Gastroesophageal sphincter (tissue), 4 donors: ENCODE data around the gene GALNTL6. TPM values are rescaled to one million over a fixed set of nuclear protein-coding genes. Genes with fewer than 3 reads are reported as not detected.

Experiments used
- ATAC-seq: fragments of 150-250 bp; one replicate; pipeline ENCODE4 v1.9.1; 2016; ENCODE audit warnings: mild to moderate bottlenecking, moderate library complexity
- H3K27ac ChIP-seq, 4 donors: fragments of 200-600 bp; sonication (generic) in 3 of 4; 1 replicate in 3 of 4; 2 replicates in 1 of 4; pipeline ENCODE4 v1.5.1; 2016 to 2019
- H3K27me3 ChIP-seq: fragments of 200-600 bp; sonication (generic); one replicate; pipeline ENCODE4 v1.5.1; 2019
- H3K36me3 ChIP-seq, 2 donors: fragments of 200-600 bp; sonication (generic); one replicate each; pipeline ENCODE4 v1.5.1; 2019; ENCODE audit warnings: control low read depth in 1 of 2
- H3K4me1 ChIP-seq, 3 donors: fragments of 200-600 bp; sonication (generic); 1 replicate in 2 of 3; 2 replicates in 1 of 3; pipeline ENCODE4 v1.5.1; 2016 to 2019; ENCODE audit warnings: control low read depth in 2 of 3
- H3K4me3 ChIP-seq, 2 donors: fragments of 200-600 bp; sonication (generic); one replicate each; pipeline ENCODE4 v1.5.1; 2019; ENCODE audit warnings: mild to moderate bottlenecking in 1 of 2, moderate library complexity in 1 of 2
- H3K9me3 ChIP-seq, 3 donors: fragments of 200-600 bp; sonication (generic); one replicate each; pipeline ENCODE4 v1.5.1; 2017 to 2019; ENCODE audit warnings: control low read depth in 2 of 3
- EP300 ChIP-seq: sonication (generic); formaldehyde crosslinking; IDR thresholded peaks from one replicate; pipeline ENCODE4 v1.6.1; 2017; ENCODE audit warnings: antibody characterized with exemption, mild to moderate bottlenecking
- POLR2A ChIP-seq, 2 donors: fragments of 450-650 bp; IDR thresholded peaks; one replicate each; pipeline ENCODE4 v1.6.1; 2017; ENCODE audit warnings: antibody characterized with exemption in 2 of 2, mild to moderate bottlenecking in 2 of 2, moderate library complexity in 1 of 2
- POLR2AphosphoS5 ChIP-seq: sonication (generic); formaldehyde crosslinking; IDR thresholded peaks from one replicate; pipeline ENCODE4 v1.6.1; 2017; ENCODE audit warnings: antibody characterized with exemption
- WGBS, 2 donors: methylation state at CpG; one replicate each; pipeline ENCODE4 v1.1.5; 2018; ENCODE audit warnings: low coverage in 1 of 2; 5-methylcytosine and 5-hydroxymethylcytosine counted together
- total RNA-seq, 4 donors: library from RNA; depleted of rRNA; stranded (reverse); fragments of >200 nt; gene quantifications; one replicate each; pipeline ENCODE4 v1.1.0, GENCODE V29; 2016
- TF ChIP-seq, protein P1 (sequence below), 4 experiments: fragments of 200-600 bp in 2 of 4; fragments of 450-650 bp in 2 of 4; sonication (generic) in 1 of 4; IDR thresholded peaks; one replicate each; pipeline ENCODE4 v1.5.1; 2017 to 2019; ENCODE audit warnings: antibody characterized with exemption in 4 of 4, mild to moderate bottlenecking in 2 of 4, moderate library complexity in 2 of 4

Gene GALNTL6
- total RNA-seq, 4 donors from 2014 or later = not detected

DNA sequence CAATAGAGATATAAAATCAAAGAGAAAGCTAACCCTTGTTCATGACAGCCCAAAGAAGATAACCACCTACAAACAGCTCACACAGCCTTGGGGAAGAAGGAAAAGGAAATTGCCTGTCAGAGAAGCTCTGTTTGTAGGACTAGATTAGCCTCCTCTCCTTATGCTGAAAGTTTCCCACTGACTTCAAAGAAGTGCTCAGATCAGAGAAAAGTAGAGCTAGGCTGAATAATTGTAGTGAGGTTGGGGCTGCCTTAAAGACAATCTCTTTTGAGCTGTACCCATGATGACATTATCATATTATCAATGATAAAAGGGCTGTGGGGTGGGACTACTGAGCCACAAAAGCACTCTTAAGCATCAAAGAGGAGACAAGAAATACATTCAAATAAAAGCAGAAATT lies 1132.4 kb downstream of the GALNTL6 start:
- Histone ChIP-seq H3K27ac (no peak overlapping the region), H3K4me3 (no peak overlapping the region), H3K4me1 (no peaks in the 10 kb centered on the region), H3K27me3 (no peaks in the 10 kb centered on the region), H3K36me3 (no peaks in the 10 kb centered on the region), H3K9me3 (no peaks in the 10 kb centered on the region)
- ATAC-seq = no peak
- TF ChIP-seq, protein P1, sequence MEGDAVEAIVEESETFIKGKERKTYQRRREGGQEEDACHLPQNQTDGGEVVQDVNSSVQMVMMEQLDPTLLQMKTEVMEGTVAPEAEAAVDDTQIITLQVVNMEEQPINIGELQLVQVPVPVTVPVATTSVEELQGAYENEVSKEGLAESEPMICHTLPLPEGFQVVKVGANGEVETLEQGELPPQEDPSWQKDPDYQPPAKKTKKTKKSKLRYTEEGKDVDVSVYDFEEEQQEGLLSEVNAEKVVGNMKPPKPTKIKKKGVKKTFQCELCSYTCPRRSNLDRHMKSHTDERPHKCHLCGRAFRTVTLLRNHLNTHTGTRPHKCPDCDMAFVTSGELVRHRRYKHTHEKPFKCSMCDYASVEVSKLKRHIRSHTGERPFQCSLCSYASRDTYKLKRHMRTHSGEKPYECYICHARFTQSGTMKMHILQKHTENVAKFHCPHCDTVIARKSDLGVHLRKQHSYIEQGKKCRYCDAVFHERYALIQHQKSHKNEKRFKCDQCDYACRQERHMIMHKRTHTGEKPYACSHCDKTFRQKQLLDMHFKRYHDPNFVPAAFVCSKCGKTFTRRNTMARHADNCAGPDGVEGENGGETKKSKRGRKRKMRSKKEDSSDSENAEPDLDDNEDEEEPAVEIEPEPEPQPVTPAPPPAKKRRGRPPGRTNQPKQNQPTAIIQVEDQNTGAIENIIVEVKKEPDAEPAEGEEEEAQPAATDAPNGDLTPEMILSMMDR (IDR thresholded peaks at IDR 0.05) = no peak
- TF ChIP-seq EP300 = no peak
- TF ChIP-seq POLR2AphosphoS5 = no peak
- TF ChIP-seq POLR2A (IDR thresholded peaks at IDR 0.05) = no peak

DNA sequence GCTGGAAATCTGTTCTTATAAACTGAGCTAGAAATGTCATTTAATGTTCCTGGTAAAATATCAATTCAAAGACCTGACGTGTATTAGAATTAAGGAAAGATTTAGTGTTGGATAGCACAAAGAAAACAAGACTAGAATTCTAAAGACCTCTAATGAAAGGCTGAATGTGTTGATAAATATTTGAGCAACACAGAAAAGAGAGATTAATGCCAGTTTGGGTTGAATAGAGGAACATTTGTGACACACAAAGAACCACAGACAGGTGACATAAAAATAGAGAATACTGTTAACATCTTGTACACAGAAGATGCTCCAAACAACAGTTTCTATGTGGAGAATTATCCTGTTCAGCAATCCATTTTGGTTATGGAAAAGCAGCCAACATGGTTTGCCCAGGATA lies 1133.3 kb downstream of the GALNTL6 start:
- WGBS, 2 donors = 58 to 61% methylated on average over 1 of the region's 1 CpG
- Histone ChIP-seq H3K9me3 (no peaks in the 10 kb centered on the region), H3K27ac (no peak overlapping the region), H3K4me3 (no peak overlapping the region), H3K4me1 (no peaks in the 10 kb centered on the region), H3K36me3 (no peaks in the 10 kb centered on the region), H3K27me3 (no peaks in the 10 kb centered on the region)
- TF ChIP-seq EP300 (no peak), POLR2AphosphoS5 (no peak), POLR2A (IDR thresholded peaks at IDR 0.05) (no peak)
- TF ChIP-seq, protein P1 (IDR thresholded peaks at IDR 0.05) = no peak
- no peak for ATAC-seq

DNA sequence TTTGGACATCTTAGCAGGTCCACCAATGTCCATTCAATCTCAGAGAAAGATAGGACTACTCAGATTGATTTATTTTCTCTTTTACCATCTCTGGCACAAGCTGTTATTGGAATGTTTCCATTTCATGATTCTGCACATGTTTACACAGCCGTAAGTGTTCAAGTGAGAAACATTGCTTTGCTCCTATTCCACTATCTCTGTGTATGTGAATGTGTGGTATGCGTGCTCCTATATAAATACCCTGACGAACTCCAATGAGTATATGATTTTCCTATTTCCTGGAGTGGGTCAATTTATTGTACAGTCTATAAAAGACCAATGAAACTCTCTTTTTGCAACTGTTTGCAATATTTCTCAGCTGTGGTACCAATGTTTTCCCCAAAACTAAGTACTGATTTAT lies 1134.4 kb downstream of the GALNTL6 start:
- no peak for ATAC-seq
- 45 to 68% methylated on average over 3 of the region's 3 CpGs for WGBS, 2 donors

DNA sequence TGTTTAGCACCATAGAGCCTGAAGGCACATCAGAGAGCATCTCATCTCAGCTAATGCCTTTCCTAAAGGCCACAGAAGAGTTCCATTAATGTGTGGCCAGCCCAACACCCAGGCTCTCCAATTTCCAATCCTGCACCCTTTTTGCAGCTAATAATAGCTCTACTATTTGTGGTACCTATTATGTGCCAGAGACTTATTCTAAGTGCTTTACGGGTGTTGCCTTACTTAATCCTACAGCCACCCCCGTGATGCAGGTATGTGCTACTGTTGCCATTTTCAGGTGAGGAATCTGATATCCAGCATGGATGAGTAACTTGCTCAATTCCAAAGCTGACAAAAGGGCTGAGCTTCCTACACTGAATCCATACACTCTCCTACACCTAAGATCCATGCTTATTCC lies 1137.8 kb downstream of the GALNTL6 start:
- WGBS, 2 donors = 48 to 80% methylated on average over 1 to 2 of the region's 2 CpGs
- H3K27me3 ChIP-seq = no peaks in the 10 kb centered on the region
- no peak overlapping the region for H3K27ac ChIP-seq
- no peaks in the 10 kb centered on the region for H3K4me1 ChIP-seq
- no peak overlapping the region for H3K4me3 ChIP-seq
- no peaks in the 10 kb centered on the region for H3K36me3 ChIP-seq
- no peak for ATAC-seq
- H3K9me3 ChIP-seq = no peaks in the 10 kb centered on the region
- TF ChIP-seq, protein P1 (IDR thresholded peaks at IDR 0.05) = no peak
- TF ChIP-seq POLR2A (IDR thresholded peaks at IDR 0.05) (no peak), POLR2AphosphoS5 (no peak), EP300 (no peak)

More for the DNA sequence above, 1134.4 kb downstream of the GALNTL6 start:
- TF ChIP-seq POLR2AphosphoS5 = no peak
- no peak for TF ChIP-seq EP300
- no peak for TF ChIP-seq POLR2A (IDR thresholded peaks at IDR 0.05)
- TF ChIP-seq, protein P1 (IDR thresholded peaks at IDR 0.05) = no peak
- H3K27ac ChIP-seq = no peak overlapping the region
- H3K4me3 ChIP-seq = no peak overlapping the region
- H3K27me3 ChIP-seq = no peaks in the 10 kb centered on the region
- H3K4me1 ChIP-seq = no peaks in the 10 kb centered on the region
- H3K36me3 ChIP-seq = no peaks in the 10 kb centered on the region
- H3K9me3 ChIP-seq = no peaks in the 10 kb centered on the region

DNA sequence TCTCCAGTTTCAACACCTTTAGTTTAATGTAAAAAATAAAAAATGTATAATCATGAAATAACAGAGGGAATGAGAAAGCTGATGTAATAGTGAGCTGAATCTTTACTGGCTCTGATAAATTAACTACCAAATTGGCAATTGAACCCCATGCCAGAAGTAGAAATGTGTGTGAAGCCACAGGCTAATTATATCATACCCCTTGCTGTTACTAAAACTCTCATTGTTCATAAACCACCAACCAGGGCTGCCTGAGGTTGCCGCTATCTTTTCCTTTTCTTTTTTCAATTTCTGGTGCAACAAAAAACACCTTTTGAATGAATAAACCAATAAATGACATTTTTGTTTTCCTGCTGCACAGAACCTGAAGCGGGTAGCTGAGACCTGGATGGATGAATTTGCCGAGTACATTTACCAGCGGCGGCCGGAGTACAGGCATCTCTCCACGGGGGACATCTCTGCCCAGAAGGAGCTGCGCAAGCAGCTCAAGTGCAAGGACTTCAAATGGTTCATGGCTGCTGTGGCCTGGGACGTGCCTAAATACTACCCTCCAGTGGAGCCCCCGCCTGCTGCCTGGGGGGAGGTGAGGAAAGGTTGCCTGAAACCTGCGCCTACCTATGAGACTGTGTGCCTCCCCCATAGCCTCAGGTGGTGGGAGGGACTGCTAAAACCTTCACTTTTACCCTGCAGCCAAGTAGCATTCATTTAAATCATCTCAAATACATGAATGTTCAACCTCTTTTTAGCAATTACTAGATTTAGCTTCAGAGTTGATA lies 1138.7 kb downstream of the GALNTL6 start:
- no peak overlapping the region for H3K27ac ChIP-seq
- H3K27me3 ChIP-seq = no peaks in the 10 kb centered on the region
- TF ChIP-seq POLR2AphosphoS5 (no peak), POLR2A (IDR thresholded peaks at IDR 0.05) (no peak), EP300 (no peak)
- TF ChIP-seq, protein P1 (IDR thresholded peaks at IDR 0.05) = no peak
- no peaks in the 10 kb centered on the region for H3K9me3 ChIP-seq
- H3K4me3 ChIP-seq = no peak overlapping the region
- no peaks in the 10 kb centered on the region for H3K4me1 ChIP-seq
- no peak for ATAC-seq
- no peaks in the 10 kb centered on the region for H3K36me3 ChIP-seq
- WGBS, 2 donors = 93 to 100% methylated on average over 2 to 9 of the region's 11 CpGs
